ENCODE results near the gene SIDT1. TPM values are rescaled to one million over a fixed set of nuclear protein-coding genes. Genes with fewer than 3 reads are reported as not detected.

The SIDT1 gene
- total RNA-seq, 1 experiment from 2014 or later, result not detected

DNA sequence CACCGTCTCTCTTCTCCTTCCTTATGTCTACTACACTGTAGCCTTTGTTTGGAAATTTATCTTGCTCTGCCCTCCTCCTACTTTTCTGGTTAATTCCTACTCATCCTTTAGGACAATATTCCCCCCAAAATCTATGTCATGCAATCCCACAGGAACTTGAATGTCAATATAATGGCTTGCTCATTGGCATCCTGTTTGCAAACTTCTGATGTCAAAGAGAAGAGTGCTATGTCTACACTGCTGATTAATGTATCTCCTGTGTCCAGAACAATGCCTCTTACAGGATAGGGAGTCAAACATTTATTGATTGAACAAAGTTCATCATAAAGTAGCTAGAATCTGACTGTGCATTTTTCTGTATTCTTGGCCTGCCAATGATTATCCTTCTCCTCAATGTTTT lies 22.8 kb downstream of the SIDT1 start:
- ChIA-PET POLR2A (interaction anchor here (0.7 kb wide), 1 partner anchor 279 kb away, joined by 10 read pairs; no protein-coding TSS in a partner anchor), CTCF (no interaction called here)
- Histone ChIP-seq H3K4me1 (ENCODE audit: control insufficient read depth, insufficient read depth, low read length) (no peaks in the 10 kb centered on the region), H3K36me3 (ENCODE audit: control insufficient read depth, insufficient read depth, low read length) (no peaks in the 10 kb centered on the region), H3K4me3 (ENCODE audit: low read depth in 2 of 2, low read length in 2 of 2) (no peak overlapping the region), H3K9me3 (ENCODE audit: control insufficient read depth, insufficient read depth, low read depth, low read length) (no peaks in the 10 kb centered on the region), H3K27me3 (ENCODE audit: control insufficient read depth, insufficient read depth, low read length) (peaks cover 3% of the 10 kb centered on the region; the same call in 1 of the 2 replicates), H3K27ac (ENCODE audit: low read length) (no peak overlapping the region)
- TF ChIP-seq CTCF (IDR thresholded peaks at IDR 0.05), result no peak
- TF ChIP-seq REST (IDR thresholded peaks at IDR 0.05; ENCODE audit: insufficient read depth in 1 of 2, low read depth in 2 of 2, low read length in 1 of 2), result no peak
- TF ChIP-seq SIN3A (IDR thresholded peaks at IDR 0.05; ENCODE audit: borderline replicate concordance, insufficient read depth, low read depth, low read length), result no peak
- intact Hi-C loops (cut with micrococcal nuclease; ENCODE audit: unreplicated experiment) (no loop called here), in situ Hi-C loops (cut with HindIII; ENCODE audit: low pct_unique_long_range_greater_than_20kb, low sequenced_read_pairs) (no loop called here)
- no TSS peak for BruUV-seq (replicated peaks)
- DNase-seq (ENCODE audit: low read depth, low spot score) (no peak), ATAC-seq (no peak)

- H3K4me1 ChIP-seq (ENCODE audit: control insufficient read depth, insufficient read depth, low read length), result no peaks in the 10 kb centered on the region
- ATAC-seq (no peak), DNase-seq (ENCODE audit: low read depth, low spot score) (no peak)
- CTCF ChIA-PET, result interaction anchor here (0.6 kb wide), 1 partner anchor 437 kb away, joined by 9 read pairs; no protein-coding TSS in a partner anchor
- no TSS peak for BruUV-seq (replicated peaks)
- in situ Hi-C loops (cut with HindIII; ENCODE audit: low pct_unique_long_range_greater_than_20kb, low sequenced_read_pairs), result no loop called here
- no peak for TF ChIP-seq REST (IDR thresholded peaks at IDR 0.05; ENCODE audit: insufficient read depth in 1 of 2, low read depth in 2 of 2, low read length in 1 of 2)
- TF ChIP-seq TCF7L2 (IDR thresholded peaks at IDR 0.05; ENCODE audit: low read depth, low read length), result no peak
- no peak for TF ChIP-seq SIN3A (IDR thresholded peaks at IDR 0.05; ENCODE audit: borderline replicate concordance, insufficient read depth, low read depth, low read length)
- no peak for TF ChIP-seq POLR2AphosphoS5 (IDR thresholded peaks at IDR 0.05; ENCODE audit: low read depth, low read length)
- TF ChIP-seq CTCF (IDR thresholded peaks at IDR 0.05), result no peak
- H3K36me3 ChIP-seq (ENCODE audit: control insufficient read depth, insufficient read depth, low read length), result no peaks in the 10 kb centered on the region
- POLR2A ChIA-PET, result interaction anchor here (0.6 kb wide), 1 partner anchor 115 kb away, joined by 9 read pairs; the partner anchor contains the start of gene CFAP44
- H3K9me3 ChIP-seq (ENCODE audit: control insufficient read depth, insufficient read depth, low read depth, low read length), result no peaks in the 10 kb centered on the region
- no peak overlapping the region for H3K4me3 ChIP-seq (ENCODE audit: low read depth in 2 of 2, low read length in 2 of 2)
- no peak overlapping the region for H3K27ac ChIP-seq (ENCODE audit: low read length)
- H3K27me3 ChIP-seq (ENCODE audit: control insufficient read depth, insufficient read depth, low read length), result peaks cover 5% of the 10 kb centered on the region; the same call in 1 of the 2 replicates
- intact Hi-C loops (cut with micrococcal nuclease; ENCODE audit: unreplicated experiment), result no loop called here
Observed at GRCh38 chr3:113556316-113556945, 24.1 kb downstream of the SIDT1 start.
